ENCODE results near the gene CACNA2D2.
A peak's percentile ranks its signal among the peaks of the same experiment; 100 is the strongest.

Gene CACNA2D2

GRCh38 chr3:50503504-50504342 is at the start of gene CACNA2D2:
TSS of gene CACNA2D2 (minus strand) at chr3:50503634. CDS start at chr3:50503423, 211 bp downstream.
- peak within 1 kb of the TSS; percentile 73 for H3K9ac ChIP-seq (ENCODE audit: low read depth, low read length)
- H3K36me3 ChIP-seq (ENCODE audit: insufficient read depth, low read length): no peaks in the 10 kb centered on the region
- H3K4me1 ChIP-seq (ENCODE audit: insufficient read depth, low read length): no peaks in the 10 kb centered on the region
- no peaks in the 10 kb centered on the region for H3K9me3 ChIP-seq (ENCODE audit: control insufficient read depth, insufficient read depth, low read length)

DNA sequence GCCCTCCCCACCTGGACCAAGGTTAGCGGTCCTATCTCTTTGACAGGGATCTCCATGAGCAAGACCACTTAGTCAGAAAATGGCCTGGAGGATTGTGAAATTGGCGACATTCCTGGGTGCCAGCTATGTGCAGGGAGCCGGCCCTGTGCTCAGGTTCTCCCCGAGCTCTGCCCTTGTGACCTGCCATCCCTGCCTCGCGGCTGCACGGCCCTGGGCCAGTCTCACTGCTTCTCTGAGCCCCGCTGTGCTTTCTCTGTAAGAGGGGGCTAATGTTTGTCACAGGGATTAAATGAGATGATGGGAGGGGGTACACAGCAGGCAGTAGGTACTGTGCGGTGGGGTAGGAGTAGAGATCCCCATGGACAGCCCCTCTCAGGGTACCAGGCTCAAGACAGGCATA is 49.2 kb upstream of the CACNA2D2 start:
- H3K9me3 ChIP-seq (ENCODE audit: control insufficient read depth, insufficient read depth, low read length): no peaks in the 10 kb centered on the region
- no peaks in the 10 kb centered on the region for H3K36me3 ChIP-seq (ENCODE audit: insufficient read depth, low read length)
- no peak overlapping the region for H3K9ac ChIP-seq (ENCODE audit: low read depth, low read length)
- peaks cover 9% of the 10 kb centered on the region for H3K4me1 ChIP-seq (ENCODE audit: insufficient read depth, low read length)

DNA sequence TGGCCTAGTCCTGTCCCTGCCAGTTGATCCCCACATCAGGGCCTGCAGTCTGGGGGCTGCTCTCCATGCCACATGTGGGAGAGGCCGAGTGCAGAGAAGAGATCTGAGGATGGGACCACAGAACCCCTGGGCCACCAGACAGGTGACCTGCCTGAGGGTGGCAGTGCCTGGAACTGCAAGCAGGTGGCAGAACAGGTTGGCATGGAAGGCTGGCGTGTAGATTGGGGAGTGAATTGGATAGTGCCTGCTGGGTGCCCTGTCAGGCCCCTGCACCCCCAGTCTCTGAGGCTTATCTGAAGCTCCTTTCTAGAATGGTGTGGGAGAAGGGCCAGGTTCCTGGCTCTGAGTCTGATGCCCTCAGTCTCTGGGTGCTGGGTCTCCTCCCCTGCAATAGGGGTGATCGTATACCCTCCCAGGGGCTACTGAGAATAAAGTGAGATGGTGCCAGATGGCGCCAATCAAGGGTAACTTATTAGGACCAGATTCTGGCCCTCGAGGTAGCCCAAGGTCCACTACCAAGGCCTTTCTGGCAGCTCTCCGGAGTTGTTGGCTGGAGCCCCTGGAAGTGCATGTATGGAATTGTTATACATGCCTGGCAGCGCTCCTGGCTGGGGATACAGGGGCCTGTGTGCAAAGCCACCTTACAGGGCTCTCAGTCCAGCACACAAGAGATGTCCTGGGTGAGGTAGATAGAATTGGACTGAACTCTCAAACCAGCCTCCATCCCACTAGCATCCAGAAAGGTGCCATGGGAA is 48.4 kb upstream of the CACNA2D2 start:
- no peak overlapping the region for H3K9ac ChIP-seq (ENCODE audit: low read depth, low read length)
- H3K36me3 ChIP-seq (ENCODE audit: insufficient read depth, low read length): no peaks in the 10 kb centered on the region
- H3K4me1 ChIP-seq (ENCODE audit: insufficient read depth, low read length): peaks cover 9% of the 10 kb centered on the region
- H3K9me3 ChIP-seq (ENCODE audit: control insufficient read depth, insufficient read depth, low read length): no peaks in the 10 kb centered on the region

GRCh38 chr3:50551054-50551659 is 47.7 kb upstream of the CACNA2D2 start:
- H3K36me3 ChIP-seq (ENCODE audit: insufficient read depth, low read length): no peaks in the 10 kb centered on the region
- H3K9ac ChIP-seq (ENCODE audit: low read depth, low read length): no peak overlapping the region
- peaks cover 9% of the 10 kb centered on the region for H3K4me1 ChIP-seq (ENCODE audit: insufficient read depth, low read length)
- no peaks in the 10 kb centered on the region for H3K9me3 ChIP-seq (ENCODE audit: control insufficient read depth, insufficient read depth, low read length)

- H3K9ac ChIP-seq (ENCODE audit: low read depth, low read length): no peak overlapping the region
- H3K4me1 ChIP-seq (ENCODE audit: insufficient read depth, low read length): peaks cover 15% of the 10 kb centered on the region
- no peaks in the 10 kb centered on the region for H3K9me3 ChIP-seq (ENCODE audit: control insufficient read depth, insufficient read depth, low read length)
- no peaks in the 10 kb centered on the region for H3K36me3 ChIP-seq (ENCODE audit: insufficient read depth, low read length)
Measured at GRCh38 chr3:50550079-50550736, 46.8 kb upstream of the CACNA2D2 start.

DNA sequence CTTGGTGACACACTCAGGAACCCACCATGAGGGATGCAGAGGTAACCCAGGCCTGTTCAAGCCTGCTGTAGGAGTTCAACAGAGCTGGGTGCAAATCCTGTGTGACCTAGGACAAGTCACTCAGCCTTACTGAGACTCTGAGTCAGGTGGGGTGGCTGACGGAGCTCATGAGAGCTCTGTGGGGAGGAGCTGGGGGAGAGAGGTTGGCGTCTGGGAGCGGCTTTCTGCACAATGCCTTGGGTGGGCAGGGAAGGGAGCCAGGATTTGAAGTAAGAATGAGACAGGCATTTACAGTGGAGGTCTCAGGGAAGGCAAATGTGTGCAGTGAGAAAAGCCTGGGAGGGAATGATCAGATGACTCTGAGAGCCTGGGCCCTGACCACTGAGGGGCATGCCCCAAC is 45.8 kb upstream of the CACNA2D2 start:
- Histone ChIP-seq H3K36me3 (ENCODE audit: insufficient read depth, low read length) (no peaks in the 10 kb centered on the region), H3K4me1 (ENCODE audit: insufficient read depth, low read length) (peaks cover 15% of the 10 kb centered on the region), H3K9ac (ENCODE audit: low read depth, low read length) (no peak overlapping the region), H3K9me3 (ENCODE audit: control insufficient read depth, insufficient read depth, low read length) (no peaks in the 10 kb centered on the region)

- Histone ChIP-seq H3K4me1 (ENCODE audit: insufficient read depth, low read length) (peaks cover 10% of the 10 kb centered on the region), H3K36me3 (ENCODE audit: insufficient read depth, low read length) (no peaks in the 10 kb centered on the region), H3K9me3 (ENCODE audit: control insufficient read depth, insufficient read depth, low read length) (no peaks in the 10 kb centered on the region), H3K9ac (ENCODE audit: low read depth, low read length) (no peak overlapping the region)
Measured at GRCh38 chr3:50545781-50546180, 42.3 kb upstream of the CACNA2D2 start.

GRCh38 chr3:50542177-50543034 is 39.0 kb upstream of the CACNA2D2 start:
- Histone ChIP-seq H3K9ac (ENCODE audit: low read depth, low read length) (no peak overlapping the region), H3K4me1 (ENCODE audit: insufficient read depth, low read length) (peaks cover 24% of the 10 kb centered on the region), H3K9me3 (ENCODE audit: control insufficient read depth, insufficient read depth, low read length) (no peaks in the 10 kb centered on the region), H3K36me3 (ENCODE audit: insufficient read depth, low read length) (no peaks in the 10 kb centered on the region)

DNA sequence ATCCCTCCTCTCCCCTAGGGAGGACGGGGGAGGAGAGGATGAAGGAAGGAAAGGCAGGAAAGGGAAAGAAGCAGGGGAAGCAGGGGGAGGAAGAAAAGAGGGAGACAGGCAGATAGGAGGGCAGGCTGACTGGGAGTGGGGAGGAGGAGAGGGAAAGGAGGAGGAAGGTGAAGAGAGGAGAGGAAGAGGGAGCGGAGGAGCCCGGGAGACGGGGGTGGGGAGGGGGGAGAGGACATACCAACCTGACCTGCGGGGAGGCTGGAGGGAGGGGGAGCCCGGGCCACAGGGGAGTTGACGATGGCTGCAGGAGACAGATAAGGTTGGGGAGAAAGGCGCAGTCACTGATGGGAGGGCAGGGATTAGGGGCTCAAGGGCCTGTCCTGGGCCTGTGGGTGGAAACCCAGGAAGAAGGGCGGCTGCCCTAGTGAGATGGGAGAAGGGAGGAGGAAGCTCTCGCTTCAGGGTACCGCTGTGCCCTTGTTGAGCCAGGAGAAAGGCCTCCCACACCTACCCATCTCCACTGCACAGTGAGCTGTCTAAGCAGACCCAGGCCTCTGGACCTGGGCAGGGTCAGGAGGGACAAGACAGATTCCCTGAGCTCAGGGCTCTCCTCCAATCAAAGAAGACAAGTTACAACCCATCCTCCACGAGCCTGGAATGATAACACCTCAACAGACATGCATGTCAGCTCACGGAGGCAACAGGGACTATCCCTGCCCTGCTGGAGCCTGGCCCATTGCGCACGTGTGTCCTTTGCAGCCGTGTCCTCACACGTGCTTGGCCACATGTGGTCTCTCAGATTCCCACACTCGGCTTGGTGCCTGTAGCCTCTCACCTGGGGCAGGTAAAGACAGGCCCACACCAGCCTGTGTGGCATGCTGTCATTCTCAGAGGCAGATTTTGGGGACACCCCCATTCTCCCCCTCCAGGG is 36.2 kb upstream of the CACNA2D2 start:
- peaks cover 17% of the 10 kb centered on the region for H3K4me1 ChIP-seq (ENCODE audit: insufficient read depth, low read length)
- peak overlapping the region; percentile 17; the same call in 1 of the 2 replicates for H3K9ac ChIP-seq (ENCODE audit: low read depth, low read length)
- H3K9me3 ChIP-seq (ENCODE audit: control insufficient read depth, insufficient read depth, low read length): no peaks in the 10 kb centered on the region
- no peaks in the 10 kb centered on the region for H3K36me3 ChIP-seq (ENCODE audit: insufficient read depth, low read length)

GRCh38 chr3:50537421-50538129 is 34.1 kb upstream of the CACNA2D2 start:
- peaks cover 34% of the 10 kb centered on the region for H3K4me1 ChIP-seq (ENCODE audit: insufficient read depth, low read length)
- no peaks in the 10 kb centered on the region for H3K36me3 ChIP-seq (ENCODE audit: insufficient read depth, low read length)
- no peak overlapping the region for H3K9ac ChIP-seq (ENCODE audit: low read depth, low read length)
- H3K9me3 ChIP-seq (ENCODE audit: control insufficient read depth, insufficient read depth, low read length): no peaks in the 10 kb centered on the region

DNA sequence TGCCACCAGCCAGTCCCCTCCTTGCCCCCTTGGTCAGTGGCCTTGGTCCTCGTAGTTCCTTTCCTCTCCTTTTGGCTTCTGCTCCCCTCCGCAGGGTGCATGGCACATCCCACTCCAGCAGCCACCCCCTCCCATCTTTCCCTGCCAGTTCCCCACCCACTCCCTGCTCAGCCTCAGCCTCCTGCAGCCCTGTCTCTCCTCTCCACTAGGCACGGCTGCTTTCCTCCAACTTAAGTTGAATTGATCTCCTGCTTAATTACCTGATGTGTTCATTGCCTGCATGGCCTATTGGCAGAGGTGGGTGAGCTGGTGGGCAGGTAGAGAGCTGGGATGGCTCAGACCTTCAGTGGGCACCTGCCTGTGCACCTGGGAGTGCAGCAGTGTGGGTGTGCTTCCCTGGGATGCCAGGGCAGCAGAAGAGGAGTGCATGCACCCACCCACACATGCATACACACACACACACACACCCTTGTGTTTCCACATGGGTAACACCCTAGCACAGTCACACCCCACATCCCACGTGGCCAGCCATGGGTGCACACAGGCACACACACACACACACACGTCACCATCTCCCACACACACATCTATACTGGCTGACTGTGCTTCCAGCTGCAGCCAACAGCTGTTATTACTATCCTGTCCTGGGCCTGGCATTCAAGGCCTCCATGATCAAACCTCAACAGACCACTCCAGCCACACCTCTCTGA is 33.2 kb upstream of the CACNA2D2 start:
- H3K9ac ChIP-seq (ENCODE audit: low read depth, low read length): no peak overlapping the region
- H3K9me3 ChIP-seq (ENCODE audit: control insufficient read depth, insufficient read depth, low read length): no peaks in the 10 kb centered on the region
- peaks cover 42% of the 10 kb centered on the region for H3K4me1 ChIP-seq (ENCODE audit: insufficient read depth, low read length)

More for the DNA sequence above, 33.2 kb upstream of the CACNA2D2 start:
- no peaks in the 10 kb centered on the region for H3K36me3 ChIP-seq (ENCODE audit: insufficient read depth, low read length)

All from ES-I3 (cell line).